ENCODE measurements around the gene TRPM1. TPM values are rescaled to one million over a fixed set of nuclear protein-coding genes. Genes with fewer than 3 reads are reported as not detected.
A peak's percentile ranks its signal among the peaks of the same experiment; 100 is the strongest.
"Not testable (repeated sequence)": the region's sequence is repeated elsewhere in the genome, so short reads cannot be mapped to it uniquely, and the experiment has no call there.

Gene TRPM1
- total RNA-seq, 1 donor from 2014 or later = 6.0 TPM

DNA sequence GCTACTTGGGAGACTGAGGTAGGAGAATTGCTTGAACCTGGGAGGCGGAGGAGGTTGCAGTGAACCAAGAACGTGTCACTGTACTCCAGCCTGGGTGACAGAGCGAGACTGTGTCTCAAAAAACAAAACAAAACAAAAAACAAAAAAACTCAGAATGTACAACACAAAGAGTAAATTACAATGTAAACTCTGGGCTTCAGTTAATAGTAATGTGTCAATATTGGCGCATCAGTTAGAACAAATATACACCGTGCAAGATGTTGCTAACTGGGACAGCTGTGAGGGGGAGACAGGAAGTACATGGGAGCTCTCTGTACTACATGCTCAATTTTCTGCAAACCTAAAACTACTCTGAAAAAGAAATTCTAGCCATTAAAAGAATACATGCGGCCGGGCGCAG lies 23.5 kb upstream of the TRPM1 start:
- no peak for DNase-seq (ENCODE audit: low spot score)

- DNase-seq (ENCODE audit: low spot score) = no peak
These were observed 15.0 kb upstream of the TRPM1 start for GRCh38 chr15:31116423-31117030.

- DNase-seq (ENCODE audit: low spot score) = no peak
These were observed 9.6 kb upstream of the TRPM1 start for GRCh38 chr15:31111091-31111647.

- DNase-seq (ENCODE audit: low spot score) = peak; percentile 38
These were observed 7.3 kb upstream of the TRPM1 start for GRCh38 chr15:31108836-31109235.

DNA sequence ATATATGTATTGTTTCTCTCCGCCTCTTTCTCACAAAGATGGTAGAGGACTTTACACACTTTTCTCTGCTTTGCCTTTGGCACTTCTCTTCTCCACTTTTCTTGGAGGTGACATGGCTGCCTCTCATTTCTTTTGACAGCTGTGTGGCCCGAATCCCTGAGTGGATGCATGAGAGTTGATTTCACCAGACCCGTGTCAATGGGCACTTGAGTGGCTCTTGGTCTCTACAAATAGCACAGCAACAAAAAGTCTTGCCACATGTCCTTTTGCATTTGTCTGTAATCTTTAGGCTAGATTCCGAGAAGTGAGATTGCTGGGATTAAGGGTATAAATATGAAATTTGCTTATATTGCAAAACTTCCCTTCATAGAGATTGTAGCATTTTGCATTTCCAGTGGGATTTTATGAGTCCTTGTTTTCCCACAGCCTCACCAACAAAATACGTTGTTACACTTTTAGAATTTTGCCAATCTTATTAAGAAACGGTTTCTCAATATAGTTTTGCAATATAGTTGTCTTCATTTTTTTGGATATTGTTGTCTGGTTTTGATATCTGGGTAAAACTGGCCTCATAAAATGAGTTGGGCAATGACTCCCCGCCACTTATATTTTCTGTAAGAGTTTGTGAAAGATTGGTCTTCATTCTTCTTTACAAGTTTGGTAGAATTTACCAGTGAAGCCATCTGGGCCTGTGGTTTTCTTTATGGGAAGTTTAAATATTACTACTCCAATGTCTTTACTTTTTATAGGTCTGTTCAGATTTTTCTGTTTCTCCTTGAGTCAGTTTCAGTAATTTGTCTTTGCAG lies 5.2 kb upstream of the TRPM1 start:
- peak; percentile 24 for DNase-seq (ENCODE audit: low spot score)

DNA sequence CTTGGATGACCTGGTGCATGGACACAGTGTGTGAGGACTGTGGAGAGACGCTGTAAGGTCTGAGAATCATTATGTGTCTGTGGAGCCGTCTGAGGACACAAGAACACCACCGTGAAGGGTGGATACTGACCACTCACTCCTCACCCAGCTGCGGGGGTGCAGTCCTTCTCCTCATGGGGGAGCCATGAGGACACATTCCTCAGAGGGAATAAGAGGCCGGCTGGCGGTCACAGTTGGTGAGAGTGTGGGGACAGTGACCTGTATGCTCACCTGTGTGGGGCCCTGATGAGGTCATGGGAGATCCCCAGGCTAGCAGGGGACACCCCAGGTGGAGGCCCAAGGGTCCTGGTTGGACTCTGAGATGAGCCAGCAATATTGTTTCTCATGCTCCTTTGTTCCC lies 2.5 kb upstream of the TRPM1 start:
- no peak for DNase-seq (ENCODE audit: low spot score)

DNA sequence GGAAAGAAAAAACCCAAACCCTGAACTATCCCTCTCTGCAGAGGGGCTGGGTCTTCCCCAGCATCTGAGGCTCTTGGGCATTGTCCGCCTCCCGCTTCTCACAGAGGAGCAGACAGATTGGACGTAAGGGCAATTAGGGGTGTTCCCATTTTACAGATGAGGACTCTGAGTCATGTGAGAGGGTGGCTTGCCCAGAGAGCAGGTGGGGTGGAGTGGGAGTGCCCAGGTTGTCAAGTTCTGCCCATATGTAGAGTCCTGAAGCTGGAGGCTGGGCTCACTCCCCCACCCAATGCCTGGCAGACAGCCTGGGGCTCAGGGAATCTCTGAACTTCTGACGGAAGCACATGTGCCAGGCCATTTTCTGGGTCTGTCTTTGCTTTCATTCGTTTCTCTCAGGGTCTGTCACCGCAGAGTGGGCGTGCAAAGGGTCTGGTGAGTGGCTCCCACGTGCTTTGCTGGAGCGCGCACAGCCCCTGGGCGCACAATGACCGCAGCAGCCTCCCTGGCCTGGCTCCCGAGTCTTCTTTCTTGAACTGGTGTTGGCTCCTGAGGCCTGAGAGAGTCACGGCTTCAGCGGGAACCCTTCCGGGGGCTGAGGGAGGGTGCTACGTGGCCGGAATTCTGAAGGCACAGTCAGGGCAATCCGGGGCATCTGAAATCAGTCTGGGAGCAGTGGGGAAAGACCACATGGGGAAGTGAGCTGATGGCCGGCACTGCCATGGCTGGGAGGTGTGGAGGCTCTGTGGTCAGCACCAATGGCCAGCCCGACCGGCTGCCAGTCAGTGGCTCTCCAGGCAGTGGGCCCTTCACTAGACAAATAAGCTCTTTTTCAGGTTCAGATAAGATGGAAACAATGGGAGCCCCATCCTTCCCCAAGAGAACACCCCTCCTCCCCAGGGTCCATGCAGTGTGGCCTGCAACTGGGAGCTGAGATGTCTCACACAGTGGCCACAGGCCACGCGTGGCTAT lies 1.1 kb upstream of the TRPM1 start:
- no peak for DNase-seq (ENCODE audit: low spot score)

GRCh38 chr15:31102039-31102321 lies 455 bp upstream of the TRPM1 start:
- DNase-seq (ENCODE audit: low spot score) = no peak

DNA sequence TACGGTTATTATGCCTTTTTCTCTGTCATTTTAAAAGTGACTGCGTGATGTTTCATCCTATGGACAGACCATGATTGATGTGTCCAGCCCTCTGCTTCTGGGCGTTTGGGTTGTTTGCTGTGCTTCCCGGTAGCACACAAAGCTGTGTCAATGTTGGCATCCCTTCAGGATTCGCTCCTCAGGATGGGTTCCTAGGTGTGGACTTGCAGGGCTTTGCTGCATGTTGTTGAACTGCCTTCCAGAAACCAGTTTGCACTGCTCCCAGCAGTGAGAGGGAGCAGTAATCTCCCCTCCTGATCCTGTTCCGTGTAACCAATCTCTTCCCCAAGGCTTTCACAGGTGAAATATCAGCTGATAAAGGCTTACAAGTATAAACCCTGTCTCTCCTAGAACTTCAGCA lies 787 bp downstream of the TRPM1 start:
- no peak for DNase-seq (ENCODE audit: low spot score)

DNA sequence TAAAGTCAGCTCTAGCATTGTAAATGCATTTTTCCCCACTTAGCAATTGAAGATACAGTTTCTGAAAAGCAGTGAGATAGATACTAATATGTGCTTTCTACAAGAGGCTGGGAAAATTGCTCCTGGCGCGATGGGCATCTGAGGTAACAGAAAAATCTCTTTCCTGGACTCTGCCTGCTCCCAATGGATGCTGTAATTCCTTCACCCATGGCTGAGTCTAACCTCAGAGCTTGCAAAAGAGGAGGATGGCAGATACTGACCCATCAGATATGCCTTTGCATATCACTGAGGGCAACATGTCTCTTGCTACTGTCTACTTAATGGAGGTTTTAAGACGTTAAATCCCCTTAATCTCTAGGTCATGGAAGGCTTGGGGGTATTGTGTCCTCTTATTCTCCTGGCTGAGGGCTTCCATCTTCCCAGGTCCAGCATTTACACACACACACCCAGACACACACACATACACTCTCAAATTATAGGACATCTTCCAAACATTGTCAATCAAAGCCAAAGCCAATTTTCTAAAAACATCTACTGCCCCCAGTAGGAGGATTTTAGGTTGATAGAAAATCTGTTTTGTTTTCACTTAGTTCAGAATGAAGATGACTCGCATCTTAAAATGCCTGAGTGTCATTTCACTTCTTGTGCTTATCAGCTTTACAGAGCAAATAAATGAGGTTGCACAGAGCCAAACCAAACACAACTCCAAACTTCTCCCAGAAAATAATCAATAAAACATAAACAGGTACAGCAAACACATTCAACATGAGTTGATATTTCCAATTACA lies 2.4 kb downstream of the TRPM1 start:
- DNase-seq (ENCODE audit: low spot score) = no peak

GRCh38 chr15:31098491-31098917 lies 3.0 kb downstream of the TRPM1 start:
- no peak for DNase-seq (ENCODE audit: low spot score)

DNA sequence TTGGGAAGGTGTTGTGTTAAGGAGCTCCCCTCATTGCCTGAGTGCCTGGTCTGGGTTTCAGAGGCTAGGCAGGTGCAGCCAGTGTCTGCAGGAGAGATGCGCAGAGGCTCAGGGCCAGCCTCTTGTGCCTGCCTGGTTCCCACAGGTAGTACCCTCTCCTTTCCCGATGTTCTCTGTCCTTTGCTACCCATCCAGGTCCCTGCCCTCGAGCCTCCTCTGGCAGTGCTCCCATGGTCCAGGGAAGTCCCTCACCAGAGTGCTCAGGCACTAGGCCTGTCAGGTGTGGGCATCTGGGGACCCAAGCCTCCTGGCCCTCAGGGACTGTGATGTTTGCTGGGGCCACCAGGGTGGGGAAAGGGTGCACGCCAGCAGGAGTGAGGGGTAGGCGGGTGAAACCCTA lies 5.0 kb downstream of the TRPM1 start:
- no peak for DNase-seq (ENCODE audit: low spot score)

- DNase-seq (ENCODE audit: low spot score) = no peak
These were observed 10.0 kb downstream of the TRPM1 start for GRCh38 chr15:31091481-31091880.

- DNase-seq (ENCODE audit: low spot score) = peak; percentile 69
These were observed 10.8 kb downstream of the TRPM1 start for GRCh38 chr15:31090766-31091165.

GRCh38 chr15:31089368-31090047 lies 12.0 kb downstream of the TRPM1 start:
- no peak for DNase-seq (ENCODE audit: low spot score)

- DNase-seq (ENCODE audit: low spot score) = no peak
These were observed 12.7 kb downstream of the TRPM1 start for GRCh38 chr15:31088672-31089367.

DNA sequence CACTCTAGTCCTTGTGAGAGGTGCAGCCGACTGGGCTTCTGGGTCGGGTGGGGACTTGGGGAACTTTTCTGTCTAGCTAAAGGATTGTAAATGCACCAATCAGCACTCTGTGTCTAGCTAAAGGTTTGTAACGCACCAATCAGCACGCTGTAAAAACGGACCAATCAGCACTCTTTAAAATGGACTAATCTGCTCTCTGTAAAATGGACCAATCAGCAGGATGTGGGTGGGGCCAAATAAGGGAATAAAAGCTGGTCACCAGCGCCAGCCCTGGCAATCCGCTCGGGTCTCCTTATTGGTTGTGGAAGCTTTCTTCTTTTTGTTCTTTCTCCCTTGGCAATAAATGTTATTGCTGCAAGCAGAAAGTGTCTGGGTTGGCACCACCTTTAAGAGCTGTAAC lies 13.5 kb downstream of the TRPM1 start:
- not testable (repeated sequence) for DNase-seq (ENCODE audit: low spot score)

DNA sequence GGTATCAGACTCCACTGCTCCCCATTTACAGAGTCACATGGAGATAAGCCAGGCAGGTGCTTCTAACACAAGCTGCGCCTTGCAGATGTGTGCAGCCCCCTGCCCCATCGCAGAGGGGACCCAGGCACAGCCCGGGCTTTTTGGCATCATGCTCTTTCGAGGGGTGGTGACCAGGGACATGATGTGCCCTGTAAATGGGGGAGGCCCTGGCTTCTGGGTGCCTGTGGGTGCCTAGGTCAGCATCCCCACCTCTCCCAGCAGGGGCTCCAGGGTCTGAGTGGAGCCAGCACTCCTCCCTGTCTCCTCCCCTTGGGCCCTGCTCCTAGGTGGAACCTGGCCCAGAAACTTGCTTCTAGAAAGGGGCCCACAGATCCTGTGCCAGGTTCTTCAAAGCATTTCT lies 15.2 kb downstream of the TRPM1 start:
- no peak for DNase-seq (ENCODE audit: low spot score)

DNA sequence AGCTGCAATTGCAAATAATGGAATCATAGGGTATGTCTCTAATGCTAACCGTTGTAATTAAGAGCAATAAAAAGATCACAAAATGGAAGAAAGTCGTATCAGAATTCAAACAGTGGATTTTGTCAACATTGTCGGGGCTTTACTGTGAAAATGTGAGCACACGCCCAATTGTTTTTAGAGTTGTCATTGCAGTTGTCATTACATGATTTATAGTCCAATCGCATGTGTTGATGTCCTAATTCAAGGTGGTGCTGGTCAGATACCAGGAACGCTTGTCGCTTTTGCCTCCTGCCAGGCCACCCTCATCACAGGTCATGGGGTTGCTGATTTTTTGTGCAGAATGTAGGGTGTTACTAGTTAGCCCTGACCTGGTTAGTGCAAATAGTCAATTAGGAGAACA lies 16.2 kb downstream of the TRPM1 start:
- no peak for DNase-seq (ENCODE audit: low spot score)

DNA sequence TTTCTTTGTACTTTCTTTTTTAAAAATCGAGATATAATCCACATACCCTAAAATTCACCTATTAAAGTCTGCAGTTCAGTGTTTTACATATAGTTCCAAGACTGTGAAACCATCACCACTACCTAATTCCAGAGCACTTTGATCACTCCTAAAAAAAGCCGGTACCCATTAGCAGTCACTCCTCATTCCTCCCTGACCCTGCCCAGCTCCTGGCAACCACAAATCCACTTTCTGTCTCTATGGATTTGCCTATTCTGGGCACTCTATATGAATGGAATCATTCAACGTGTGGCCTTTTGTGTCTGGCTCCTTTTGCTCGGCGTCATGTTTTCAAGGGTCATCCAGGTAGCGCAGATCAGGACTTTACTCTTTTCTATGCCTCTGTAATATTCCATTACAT lies 17.3 kb downstream of the TRPM1 start:
- no peak for DNase-seq (ENCODE audit: low spot score)

Data from umbilical cord (tissue), 2 donors.